Left colon (tissue), 2 donors: Measurements from ENCODE around the gene SMC6. TPM values are rescaled to one million over a fixed set of nuclear protein-coding genes. Genes with fewer than 3 reads are reported as not detected.

Experiments used
- ATAC-seq: fragments of 200-7000 bp; cut with Tn5 transposase; one replicate; pipeline ENCODE4 v1.9.1; 2020; ENCODE audit warnings: mild to moderate bottlenecking, moderate library complexity
- DNase-seq, 2 donors: peaks; one replicate each; pipeline ENCODE4 v3.0.0-alpha.2; 2020
- intact Hi-C, 2 donors: fragments of 100-400 bp; cut with DNase I in 1 of 2; cut with micrococcal nuclease in 1 of 2; formaldehyde crosslinking; loops; one replicate each; pipeline versions ENCODE4 v1.11.2 to v1.14.0; 2022; cut with DNase I, micrococcal nuclease
- total RNA-seq, 2 donors: library from RNA; stranded (reverse); fragmentation: NEBNext Ultra II Directional; extraction: Animal tissue kit (Norgen Biotek cat#: 25700); gene quantifications; one replicate each; pipeline ENCODE4 v1.2.1, GENCODE V29; 2021
- donor health status: DM: no; HTN: no; CAD: no.
- donor health status: DM: yes; HTN: yes; CAD: no.

The SMC6 gene
- total RNA-seq, 2 donors from 2014 or later: 23.3 to 25.3 TPM

DNA sequence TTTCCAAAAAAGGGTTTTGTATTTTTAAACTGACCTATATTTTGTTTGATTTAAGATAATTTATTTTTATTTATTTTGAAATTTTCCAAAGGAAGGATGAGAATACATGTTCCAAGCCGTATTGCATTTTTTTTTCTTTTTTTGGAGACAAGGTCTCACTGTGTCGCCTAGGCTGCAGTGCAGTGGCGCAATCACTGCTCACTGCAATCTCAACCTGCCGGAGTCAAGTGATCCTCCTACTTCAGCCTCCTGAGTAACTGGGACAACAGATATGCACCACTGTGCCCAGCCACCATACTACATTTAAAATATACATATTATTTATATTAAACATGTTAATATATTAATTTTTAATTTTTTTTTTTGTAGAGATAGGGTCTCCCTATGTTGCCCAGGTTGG, 15.3 kb upstream of the SMC6 start:
- intact Hi-C loops: no loop called here

GRCh38 chr2:17765398-17765797, 11.8 kb upstream of the SMC6 start:
- intact Hi-C loops: no loop called here
- ATAC-seq: no peak
- no peak for DNase-seq

More for the DNA sequence above, 15.3 kb upstream of the SMC6 start:
- DNase-seq: no peak
- ATAC-seq: no peak

- intact Hi-C loops: no loop called here
- ATAC-seq: no peak
- DNase-seq: no peak
Measured at GRCh38 chr2:17763641-17764333, 10.2 kb upstream of the SMC6 start.

DNA sequence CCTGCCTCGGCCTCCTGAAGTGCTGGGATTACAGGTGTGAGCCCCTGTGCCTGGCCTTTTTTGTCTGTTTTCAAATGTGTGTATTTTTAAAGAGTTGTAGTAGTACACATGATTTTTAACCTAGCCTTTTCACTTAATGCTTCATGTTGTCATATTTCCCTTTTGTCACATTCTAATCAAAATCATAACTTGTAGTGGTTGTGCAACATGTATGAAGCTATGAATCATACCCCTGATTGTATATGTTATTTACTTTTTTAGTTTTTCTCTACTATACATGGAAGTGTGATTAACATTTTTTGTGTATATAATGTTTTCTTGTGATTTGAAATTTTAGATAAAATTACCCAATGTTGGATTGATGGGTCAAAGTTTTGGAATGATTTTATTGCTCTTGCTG, 8.8 kb upstream of the SMC6 start:
- intact Hi-C loops: no loop called here
- DNase-seq: no peak
- ATAC-seq: no peak

- ATAC-seq: no peak
- intact Hi-C loops: no loop called here
- DNase-seq: no peak
Measured at GRCh38 chr2:17759805-17760204, 6.2 kb upstream of the SMC6 start.

- intact Hi-C loops: no loop called here
- no peak for DNase-seq
- ATAC-seq: no peak
Measured at GRCh38 chr2:17758118-17758517, 4.5 kb upstream of the SMC6 start.

GRCh38 chr2:17757321-17757720, 3.7 kb upstream of the SMC6 start:
- ATAC-seq (peak; percentile 51), DNase-seq (peak; percentile 5 to 28)
- intact Hi-C loops: no loop called here

DNA sequence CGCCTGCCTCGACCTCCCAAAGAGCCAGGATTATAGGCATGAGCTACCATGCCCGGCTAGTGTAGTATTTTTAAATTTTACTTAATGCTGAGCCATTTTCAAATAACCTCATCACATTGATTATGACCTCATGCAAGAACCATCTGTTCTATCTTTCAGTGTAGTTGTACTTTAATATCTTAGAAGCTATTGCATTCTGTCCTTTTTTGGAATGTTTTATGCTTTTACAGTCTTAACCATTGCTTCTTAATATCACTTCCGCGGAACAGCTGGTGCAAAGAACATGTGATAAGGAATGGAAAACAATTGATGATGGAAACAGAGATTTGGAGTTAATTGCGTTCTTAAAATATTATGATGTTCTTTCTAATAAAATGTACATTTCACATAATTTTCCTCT, 3.1 kb upstream of the SMC6 start:
- ATAC-seq: no peak
- intact Hi-C loops: no loop called here

DNA sequence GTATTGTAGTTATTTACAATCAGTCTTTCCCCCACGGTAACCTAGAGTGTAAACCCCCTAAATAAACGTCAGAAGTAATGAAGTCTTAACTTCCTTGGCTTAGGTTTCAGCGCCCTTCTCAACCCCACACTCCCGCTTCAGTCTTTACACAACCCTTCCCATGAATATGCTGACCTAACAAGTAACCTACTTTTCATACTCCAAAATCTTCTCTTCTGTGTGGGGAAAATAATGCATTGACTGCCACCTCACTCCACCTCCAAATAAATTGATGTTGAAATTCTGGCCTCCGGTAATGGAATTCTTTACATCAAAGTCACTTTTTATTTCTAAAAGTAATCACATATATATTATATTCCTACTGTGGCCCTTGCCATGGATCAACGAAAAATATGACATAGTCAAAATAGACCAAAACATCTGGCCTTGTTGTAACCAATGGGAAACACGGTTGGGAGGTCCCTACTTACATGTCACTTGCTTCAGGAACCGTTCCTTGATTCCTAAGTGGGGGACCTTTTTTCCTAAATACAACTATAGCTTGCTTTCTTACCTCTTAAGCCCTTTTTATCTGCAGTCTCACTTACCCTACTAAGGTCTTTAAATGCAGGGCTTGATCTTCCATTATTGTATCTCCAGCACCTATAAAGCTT, 1.3 kb upstream of the SMC6 start:
- intact Hi-C loops: no loop called here
- DNase-seq: no peak
- ATAC-seq: no peak

More for the DNA sequence above, 3.1 kb upstream of the SMC6 start:
- DNase-seq: no peak

DNA sequence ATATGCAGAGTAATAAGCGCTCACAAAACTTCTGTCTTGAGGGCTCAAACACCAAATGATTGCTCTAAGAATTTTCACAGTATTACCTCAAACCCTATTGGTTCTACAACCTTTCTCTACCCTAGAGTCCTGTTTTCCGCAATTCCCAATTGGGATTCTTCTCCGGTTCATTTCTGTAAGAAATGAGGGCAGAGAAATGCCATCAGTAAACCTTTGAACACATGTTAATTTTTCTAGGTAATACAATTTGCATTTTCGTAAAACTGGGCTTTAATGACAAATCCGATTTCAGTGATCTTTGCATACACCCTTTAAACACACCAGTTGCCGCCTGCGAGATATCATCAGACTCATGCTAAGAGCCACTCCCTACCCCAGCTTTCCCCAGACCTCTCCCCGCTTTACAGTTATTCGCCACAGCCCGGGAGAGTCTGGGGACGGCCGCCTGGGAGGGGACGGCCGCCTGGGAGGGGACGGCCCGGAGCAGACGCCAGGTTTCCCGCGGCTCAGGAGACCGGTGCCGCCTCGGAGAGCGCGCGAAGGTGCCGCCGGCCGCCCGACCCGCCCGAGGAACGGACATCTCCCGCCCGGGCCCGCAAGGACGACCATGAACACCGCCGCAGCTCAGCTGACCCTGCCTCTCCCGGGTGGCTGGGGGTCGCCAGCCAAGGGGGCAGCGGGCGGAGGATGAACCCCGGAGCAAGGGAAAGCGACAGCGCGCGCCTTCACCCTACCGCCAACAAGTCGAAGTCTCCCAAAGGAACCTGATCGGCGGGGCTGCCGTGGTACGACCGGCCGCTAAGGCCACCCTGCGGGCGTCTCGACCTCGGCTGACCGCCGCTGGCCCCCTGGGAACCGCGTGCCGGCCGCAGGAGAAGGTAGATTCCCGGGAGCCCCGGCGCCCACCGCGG, 463 bp downstream of the SMC6 start:
- intact Hi-C loops: no loop called here
- ATAC-seq (peak; percentile 69), DNase-seq (peak; percentile 59 to 67)

DNA sequence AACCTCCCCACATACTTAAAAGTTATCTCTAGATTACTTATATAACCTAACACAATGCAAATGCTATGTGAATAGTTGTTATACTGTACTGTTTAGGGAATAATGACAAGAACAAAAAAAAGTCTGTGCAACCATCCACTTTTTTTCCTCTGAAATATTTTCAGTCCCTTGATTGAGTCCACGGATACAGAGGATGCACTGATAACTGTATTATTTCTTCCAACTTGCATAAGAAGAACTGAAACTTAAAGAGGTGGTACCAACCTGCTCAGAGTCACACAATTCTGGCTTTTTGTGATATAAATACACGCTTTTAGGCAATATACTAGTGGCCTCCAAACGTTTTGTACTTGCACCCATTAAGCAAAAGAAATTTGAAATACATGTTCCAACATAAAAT, 1.4 kb downstream of the SMC6 start:
- intact Hi-C loops: no loop called here
- ATAC-seq: no peak
- DNase-seq: no peak

DNA sequence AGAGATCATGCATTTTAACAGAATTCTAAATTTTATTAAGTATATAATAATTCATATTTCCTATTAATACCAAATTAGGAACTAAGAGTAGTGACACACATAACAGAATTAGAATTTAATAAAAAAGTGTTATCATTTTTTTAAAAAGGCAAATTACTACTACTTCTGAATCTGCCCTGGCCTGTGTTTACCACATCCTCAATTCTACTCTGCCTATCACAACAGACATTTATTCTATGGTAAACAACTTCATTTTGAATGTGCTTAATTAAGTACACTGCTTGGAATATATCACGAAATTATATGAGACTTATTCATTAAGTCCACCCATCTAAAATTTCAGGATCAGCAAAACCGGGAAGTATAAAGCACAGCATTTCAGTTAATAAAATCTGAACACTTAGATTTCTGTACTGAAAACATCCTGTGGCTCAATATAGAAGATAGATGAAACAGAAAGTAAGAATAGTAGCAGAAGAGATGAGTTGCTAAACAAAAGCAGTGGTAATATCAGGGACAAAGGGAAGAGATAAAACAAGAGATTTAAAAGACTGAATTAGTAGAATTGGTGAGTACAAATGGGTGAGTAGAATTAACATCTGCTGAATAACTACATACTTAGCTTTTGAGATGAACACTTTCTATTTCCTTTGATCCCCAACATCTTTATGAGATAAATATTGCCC, 3.7 kb downstream of the SMC6 start:
- ATAC-seq: no peak
- intact Hi-C loops: no loop called here
- no peak for DNase-seq

DNA sequence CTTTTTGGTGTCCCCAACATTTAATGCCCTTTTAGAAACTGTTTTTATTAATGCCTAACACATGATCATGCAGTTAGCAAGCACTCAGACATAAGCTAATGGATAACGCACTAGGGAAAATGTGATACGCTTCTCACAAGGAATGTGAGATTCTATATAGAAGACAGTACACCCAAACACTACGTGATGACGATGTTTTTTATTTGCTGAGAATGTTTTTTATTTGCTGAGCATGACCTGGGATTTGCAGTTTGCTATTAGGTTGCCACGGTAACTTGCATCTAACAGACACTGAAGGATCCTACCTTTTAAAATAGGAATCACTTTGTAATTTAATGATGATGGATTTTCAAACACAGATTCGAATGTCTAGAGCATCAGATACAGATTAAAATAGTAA, 4.9 kb downstream of the SMC6 start:
- DNase-seq (no peak), ATAC-seq (no peak)
- intact Hi-C loops: no loop called here

- DNase-seq (no peak), ATAC-seq (no peak)
- intact Hi-C loops: no loop called here
Measured at GRCh38 chr2:17747684-17748452, 5.7 kb downstream of the SMC6 start.

GRCh38 chr2:17740203-17740602, 13.4 kb downstream of the SMC6 start:
- DNase-seq (no peak), ATAC-seq (no peak)
- intact Hi-C loops: no loop called here

GRCh38 chr2:17736989-17737388, 16.6 kb downstream of the SMC6 start:
- ATAC-seq (no peak), DNase-seq (no peak)
- intact Hi-C loops: no loop called here

DNA sequence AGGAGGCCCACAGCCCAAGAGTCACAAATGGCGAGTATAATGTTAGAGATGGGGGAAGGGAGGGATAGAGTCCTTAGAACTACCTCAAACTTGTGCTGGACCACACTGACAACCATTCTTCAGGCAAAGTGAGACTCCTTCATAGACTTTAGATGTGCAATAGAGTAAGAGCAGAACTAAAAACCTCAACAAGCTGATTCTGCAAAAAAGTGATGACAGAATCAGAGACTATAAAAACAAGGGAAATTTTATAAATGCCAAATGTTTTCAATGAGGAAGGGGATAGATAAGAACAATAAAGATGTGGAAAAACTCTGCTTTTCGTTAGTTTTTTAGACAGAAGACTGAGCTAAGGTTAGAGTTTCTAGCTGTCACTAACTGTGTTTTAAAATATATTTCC, 17.7 kb downstream of the SMC6 start:
- DNase-seq (no peak), ATAC-seq (no peak)
- intact Hi-C loops: no loop called here

DNA sequence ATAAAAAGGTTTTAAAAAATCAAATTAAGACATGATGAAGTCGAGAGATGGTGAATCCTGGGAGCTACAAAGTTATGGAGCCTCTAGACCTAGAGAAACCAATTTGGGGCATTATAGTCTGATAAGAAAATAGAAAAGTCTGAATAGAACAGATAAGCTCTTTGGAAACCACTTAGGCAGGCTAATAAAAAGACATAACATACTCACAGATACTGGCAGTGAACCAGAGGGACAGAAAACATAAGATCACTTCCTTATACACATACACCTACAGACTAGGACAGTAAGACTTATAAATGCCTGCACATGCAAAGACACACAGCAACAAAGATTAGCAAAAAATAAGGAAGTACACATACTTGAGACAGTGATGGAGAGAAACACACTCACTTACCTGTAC, 20.0 kb downstream of the SMC6 start:
- DNase-seq: no peak
- intact Hi-C loops: no loop called here
- ATAC-seq: peak; percentile 94

DNA sequence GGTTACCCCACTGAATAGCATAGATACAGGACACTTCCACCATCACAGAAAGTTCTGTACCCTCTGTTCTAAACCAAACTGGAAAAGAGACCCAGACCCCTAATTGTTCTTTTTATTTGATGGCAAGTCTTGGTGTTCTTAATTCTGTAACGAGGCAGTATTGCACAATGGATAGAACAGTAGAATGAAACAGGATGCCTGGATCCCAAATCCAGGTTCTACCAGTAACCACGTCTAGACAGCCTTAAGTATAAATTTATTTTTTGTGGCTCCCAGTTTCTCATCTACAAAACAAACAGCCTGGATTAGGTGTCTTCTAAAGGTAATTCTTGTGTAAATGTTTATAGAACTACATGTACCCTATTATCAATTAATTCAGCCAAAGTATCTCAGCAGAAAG, 23.7 kb downstream of the SMC6 start:
- DNase-seq (no peak), ATAC-seq (no peak)
- intact Hi-C loops: loop anchor here in 1 of 2 donors (10.0 kb wide), 1 partner anchor 105 kb away; no protein-coding TSS in a partner anchor
